COLO668 (cell line): ENCODE results near the gene ISLR.

Experiments used
- DNase-seq: peaks from one replicate; lab custom pipeline; 2025; ENCODE audit not compliant: unreplicated experiment; lab: John Stamatoyannopoulos, UW

The ISLR gene

DNA sequence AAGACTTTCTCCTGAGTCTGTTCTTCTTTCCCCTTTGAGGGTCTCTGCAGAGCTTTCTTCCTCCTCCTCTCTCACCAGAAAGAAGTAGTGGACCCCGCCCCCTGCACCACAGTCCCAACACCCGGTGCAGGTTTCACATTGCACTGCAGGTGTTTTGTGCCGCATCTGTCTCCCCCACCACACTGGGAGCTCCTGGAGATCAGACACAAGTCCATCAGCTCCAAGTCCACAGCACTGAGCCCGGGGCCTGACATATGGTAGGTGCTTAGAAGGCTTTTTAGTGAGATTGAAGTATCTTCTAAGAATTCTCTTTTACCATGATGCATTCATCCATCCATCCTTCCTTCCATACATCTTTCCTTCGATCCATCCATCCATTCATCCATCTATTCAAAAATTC lies 19.2 kb downstream of the ISLR start:
- DNase-seq, result peak; percentile 23

- DNase-seq, result no peak
Observed at GRCh38 chr15:74193299-74193718, 19.8 kb downstream of the ISLR start.

DNA sequence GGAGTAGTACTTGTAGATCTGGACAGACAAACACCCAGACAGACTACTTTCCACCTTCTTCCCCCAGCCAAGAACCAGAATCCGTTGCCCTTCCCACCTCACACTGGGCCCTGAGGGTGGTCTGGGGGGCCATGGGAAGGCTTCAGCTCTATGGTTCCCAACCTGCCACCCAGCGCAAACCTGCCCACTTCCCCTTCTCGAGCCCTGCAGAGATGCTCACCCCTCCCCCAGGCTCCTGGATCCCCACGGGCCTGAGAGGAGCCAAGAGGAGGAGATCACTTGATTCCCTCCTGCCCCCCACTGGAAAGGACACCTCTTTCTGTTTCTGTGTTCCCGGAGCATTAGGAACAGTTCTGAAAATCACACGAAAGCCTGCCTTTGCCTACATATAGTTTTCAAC lies 20.4 kb downstream of the ISLR start:
- DNase-seq, result no peak

DNA sequence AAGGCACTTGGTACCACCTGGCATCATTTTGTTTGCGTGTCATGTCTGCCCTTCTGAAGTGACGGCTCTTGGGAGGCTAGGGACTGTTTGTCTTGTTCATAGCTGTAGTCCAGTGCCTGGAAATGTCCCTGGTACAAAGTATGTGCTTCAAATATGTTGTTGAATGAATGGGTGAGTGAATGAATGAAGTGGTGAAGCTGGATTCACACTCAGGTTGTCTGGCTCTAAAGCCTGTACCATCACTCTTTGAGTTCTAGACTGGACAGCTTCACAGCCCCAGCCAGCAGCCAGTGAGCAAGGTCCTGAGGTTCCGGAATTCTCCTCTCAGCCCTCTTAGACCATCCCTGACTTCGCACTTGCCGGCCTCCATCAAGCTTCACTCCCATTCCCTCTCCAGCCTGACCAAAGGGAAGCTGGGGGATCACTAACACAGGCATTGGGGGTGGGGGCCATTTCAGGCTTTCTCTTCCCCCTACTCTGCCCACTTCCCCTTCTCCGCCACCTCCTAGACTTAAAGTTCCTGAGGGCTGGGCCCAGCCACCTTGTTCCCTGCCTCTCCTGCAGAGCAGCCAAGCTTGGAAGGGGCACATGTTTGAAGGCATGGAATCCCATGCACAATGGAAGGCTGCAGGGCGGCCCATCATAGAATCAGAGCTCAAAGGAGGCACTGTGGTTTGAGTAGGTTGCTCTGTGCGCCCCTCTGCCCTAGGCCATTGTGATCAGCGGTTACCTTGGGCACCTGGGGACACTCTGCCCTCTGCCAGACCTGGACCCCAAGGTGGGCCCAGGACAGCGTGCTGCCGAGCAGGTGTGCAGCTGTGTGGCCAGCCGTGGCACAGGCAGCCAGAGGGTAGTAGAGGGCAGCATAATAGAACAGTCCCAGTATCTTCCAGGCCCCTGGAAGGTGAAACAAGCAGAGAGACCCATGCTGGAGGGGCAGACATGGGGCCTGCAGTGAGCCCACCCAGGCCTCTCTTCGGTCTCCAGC lies 21.4 kb downstream of the ISLR start:
- DNase-seq, result no peak

GRCh38 chr15:74196175-74196574 lies 22.7 kb downstream of the ISLR start:
- DNase-seq, result peak; percentile 9

DNA sequence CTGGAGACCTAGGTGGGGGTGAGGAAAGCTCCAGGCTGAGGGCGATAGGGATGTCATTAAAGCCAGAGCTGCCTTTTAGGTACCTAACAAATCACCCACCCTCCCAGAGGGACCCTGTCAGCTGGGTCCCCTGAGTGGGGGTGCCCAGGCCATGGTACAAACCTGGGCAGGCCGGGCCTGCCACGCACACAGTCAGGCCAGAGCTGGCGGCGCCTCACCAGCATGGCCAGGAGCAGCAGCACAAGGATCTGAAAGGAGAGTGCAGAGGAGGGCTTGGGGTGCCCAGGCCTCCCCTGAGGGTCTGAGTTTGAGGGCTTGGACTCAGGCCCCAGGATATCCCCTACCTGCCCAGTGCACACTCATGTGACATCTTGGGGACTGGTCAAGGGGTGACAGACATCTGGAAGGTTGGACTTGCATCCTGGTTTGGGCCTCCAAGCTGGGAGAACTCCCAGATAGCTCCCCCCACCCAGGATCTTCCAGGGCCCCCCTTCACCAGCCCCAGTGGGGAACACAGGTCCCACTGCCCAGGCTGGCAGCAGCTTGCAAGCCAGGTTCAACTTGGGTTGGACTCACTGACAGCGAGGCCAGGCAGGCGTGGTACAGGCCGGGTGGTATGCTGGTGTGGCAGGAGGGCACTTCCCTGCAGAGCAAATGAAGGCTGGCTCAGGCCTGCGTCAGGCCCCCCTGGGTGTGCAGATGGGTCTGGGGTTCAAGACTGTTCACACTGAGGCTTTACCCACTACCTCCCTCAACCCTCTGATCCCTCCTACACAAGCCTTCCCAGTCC lies 23.9 kb downstream of the ISLR start:
- DNase-seq, result no peak

GRCh38 chr15:74199297-74199652 lies 25.8 kb downstream of the ISLR start:
- DNase-seq, result no peak

GRCh38 chr15:74200412-74200815 lies 26.9 kb downstream of the ISLR start:
- no peak for DNase-seq

DNA sequence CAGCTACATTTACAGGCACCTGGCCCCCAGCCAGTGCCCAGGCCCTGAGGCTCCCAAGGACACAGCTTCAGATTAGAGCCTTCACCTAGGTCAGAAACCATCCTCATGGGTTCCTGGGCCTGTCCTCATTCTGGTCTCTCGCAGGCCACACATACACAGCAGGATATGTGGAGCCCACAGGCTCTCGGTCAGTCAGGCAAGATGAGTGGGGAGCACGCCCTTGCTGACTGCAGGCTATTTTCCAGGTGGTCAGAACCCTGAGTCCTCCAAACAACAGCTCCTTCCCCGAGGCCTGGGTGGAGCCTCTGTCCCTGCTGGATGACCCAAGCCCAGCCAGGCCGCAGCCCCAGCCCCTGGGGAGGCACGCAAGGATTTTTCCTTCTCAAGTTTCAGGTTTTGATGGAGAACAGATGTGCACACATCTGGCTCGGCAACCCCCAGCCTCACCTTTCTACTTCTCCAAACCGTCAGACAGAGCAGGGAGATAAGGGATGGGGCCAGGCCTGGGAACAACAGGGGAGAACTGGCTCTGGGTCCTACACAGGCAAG lies 27.4 kb downstream of the ISLR start:
- DNase-seq, result no peak

DNA sequence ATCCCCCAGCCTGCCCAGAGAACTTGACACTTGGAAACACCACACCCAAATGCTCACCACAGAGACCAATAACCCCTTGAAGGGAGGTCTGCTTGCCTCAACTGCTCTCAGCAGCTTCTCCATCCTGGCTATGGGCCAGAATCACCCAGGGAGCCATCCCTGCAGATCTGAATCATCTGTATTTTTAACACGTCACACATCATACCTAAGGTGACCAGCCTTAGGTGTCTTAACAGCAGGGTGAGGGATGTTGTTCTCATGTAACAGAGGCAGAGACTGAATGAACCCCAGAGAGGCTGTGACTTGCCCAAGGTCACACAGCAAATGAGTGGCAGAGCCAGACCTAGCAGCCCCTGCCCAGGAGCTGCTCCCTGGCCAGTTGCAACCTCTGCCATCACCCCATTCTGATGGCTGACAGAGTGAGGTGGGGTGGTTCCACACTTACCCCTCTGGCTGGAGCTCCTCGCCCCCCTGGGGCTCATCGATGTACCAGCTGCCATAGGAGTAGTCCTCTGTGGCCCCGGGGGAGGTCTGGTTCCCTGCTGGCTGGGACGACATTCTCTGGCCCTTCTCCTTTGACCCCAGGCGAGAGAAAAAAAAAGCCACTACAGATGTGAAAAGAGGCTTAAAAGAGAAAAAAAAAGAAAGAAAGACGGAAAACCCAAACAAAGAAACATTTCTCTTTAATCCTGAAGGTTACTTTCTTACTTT lies 28.4 kb downstream of the ISLR start:
- no peak for DNase-seq

DNA sequence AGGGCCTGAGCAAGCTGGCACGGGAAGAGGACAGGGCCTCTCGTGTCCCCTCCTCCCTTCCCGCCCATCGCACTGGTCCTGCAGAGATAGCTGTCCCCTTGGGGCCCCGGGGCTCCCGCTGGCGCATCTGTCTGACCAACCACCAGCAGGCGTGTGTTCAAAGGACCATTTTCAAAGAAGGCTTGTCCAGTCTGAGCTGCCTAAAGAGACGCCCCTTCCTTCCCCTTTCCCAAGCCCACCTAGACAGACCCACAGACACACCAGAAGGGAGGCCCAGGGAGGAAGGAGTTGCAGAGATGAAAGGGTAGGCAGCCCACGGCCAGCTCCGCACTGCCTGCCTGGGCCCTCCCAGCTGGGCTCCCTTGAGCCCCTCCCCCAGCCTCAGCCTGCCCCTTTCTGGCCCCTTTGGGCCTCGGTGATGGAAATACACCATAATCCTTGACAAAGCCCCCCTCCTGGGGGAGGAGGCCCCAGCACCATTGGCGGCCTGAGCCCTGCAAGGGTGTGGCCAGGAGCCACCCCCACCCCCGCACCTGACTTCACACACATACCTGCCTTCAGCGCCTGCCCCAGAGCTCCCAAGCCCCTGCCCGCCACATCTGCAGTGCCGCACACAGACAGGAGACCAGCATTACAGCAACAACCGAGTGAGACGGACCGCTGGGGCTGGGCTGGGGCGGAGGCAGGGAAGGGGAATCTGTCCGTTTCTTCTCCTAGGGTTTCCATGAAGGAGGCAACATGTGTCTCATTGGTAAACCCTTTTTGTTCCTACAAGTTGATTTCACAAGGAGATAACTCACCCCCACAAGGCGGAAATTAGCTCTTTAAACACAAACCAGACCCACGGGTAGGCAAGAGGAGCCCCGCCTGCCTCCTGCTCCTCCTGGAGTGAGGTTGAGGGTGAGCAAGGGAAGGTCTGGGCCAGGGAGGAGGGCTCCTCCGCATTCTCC lies 29.2 kb downstream of the ISLR start, which contains the start of gene STRA6:
Gene STRA6, minus strand, starts transcription at position 336 of the 950 bp plus-strand sequence. CDS start 520 bp downstream, outside the sequence.
- no peak for DNase-seq

DNA sequence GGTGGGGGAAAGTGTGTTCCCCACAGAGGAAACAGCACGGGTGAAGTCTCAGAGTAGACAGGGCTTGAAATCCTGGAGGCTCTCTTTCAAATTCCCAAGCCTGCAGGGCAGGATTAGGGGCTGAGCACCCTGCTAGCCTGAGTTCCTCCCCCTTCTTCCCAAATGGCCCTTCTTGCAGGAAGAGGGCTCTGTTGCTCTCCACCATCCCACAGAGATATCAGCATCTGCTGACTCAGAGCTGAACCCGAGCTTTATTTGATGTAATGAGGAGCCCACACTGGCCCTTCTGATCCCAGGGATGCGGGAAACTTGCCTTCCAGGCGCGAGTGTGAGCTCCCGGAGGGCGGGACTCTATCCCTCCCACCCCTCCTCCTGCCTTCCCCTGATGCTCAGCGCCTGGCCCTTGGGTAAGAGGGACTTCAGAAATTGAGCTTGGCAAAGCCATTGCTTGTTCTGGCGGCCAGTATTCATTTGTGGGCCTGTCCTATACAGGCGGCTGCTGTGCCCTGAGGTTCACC lies 30.5 kb downstream of the ISLR start:
- DNase-seq, result peak; percentile 15

DNA sequence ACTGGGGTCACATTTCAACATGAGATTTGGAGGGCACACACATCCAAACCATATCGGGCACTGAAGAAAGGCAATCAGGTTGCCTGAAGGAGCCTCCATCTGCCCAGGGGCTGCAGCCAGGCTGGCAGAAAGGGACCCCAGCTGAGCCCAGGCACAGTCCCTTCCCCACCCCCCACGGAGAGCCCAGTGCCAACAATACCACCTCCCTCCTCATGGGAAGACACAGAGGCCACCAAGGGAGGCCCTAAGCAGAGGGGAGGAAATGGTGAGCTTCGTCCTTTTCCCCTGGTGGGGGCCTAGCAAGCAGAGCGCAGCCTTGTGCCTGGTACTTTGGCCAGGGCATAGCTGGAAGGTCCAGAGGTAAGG lies 32.1 kb downstream of the ISLR start:
- DNase-seq, result no peak

DNA sequence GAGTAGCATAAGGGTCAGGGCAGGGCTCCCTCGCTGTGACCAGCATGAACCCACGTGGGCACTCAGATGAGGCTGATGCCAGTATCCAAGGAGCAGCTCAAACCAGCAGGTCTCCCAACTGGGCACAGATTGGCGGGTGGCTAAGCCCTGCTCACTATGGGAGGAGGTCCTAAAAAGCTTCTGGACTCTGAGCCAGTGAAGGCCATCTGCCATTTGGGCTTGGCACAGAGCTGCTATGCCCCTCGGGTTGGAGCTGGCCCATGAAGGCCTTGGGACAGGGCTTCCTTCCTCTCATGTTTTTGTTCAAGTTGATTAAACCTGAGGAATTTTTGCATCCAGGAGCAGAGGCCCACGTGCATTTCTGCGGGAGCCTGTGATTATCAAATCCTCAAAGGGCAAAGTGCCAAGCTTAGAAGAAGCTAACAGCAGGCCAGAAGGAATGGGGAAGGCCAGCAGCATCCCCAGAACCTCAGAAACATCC lies 33.3 kb downstream of the ISLR start:
- DNase-seq, result no peak

- peak; percentile 63 for DNase-seq
Observed at GRCh38 chr15:74207652-74208440, 34.3 kb downstream of the ISLR start.

GRCh38 chr15:74208496-74208895 lies 35.0 kb downstream of the ISLR start:
- DNase-seq, result no peak

- DNase-seq, result peak; percentile 73
Observed at GRCh38 chr15:74208901-74209559, 35.5 kb downstream of the ISLR start.

- DNase-seq, result no peak
Observed at GRCh38 chr15:74209560-74209958, 36.0 kb downstream of the ISLR start.
